ENCODE data around the gene SERINC1. TPM values are rescaled to one million over a fixed set of nuclear protein-coding genes. Genes with fewer than 3 reads are reported as not detected.
A peak's percentile ranks its signal among the peaks of the same experiment; 100 is the strongest.

SERINC1 gene
- total and polyA plus RNA-seq, 2 of the 4 experiments (the other 2 are of a cell fraction) = 79.8 to 123 TPM

DNA sequence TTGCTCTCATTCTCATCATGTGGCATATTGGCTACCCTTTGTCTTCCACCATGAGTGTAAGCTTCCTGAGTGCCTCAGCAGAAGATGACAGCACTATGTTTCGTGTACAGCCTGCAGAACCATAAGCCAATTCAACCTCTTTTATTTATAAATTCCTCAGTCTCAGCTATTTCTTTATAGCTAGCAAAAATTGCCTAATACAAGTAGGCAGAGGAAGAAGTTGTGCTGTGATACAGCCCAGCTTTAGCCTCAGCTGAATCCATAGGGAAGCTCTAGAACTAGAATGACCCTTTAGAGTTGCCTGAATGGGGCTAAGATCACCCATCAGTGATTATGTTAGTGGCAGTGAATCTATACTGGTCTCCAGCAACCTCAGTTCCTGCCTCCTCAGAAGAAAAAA is 19.0 kb upstream of the SERINC1 start:
- DNase-seq (no peak), ATAC-seq (ENCODE audit: low read depth) (peak; percentile 51)
- no peak overlapping the region for H2BK5ac ChIP-seq (ENCODE audit: low read depth, low read length, poor library complexity, severe bottlenecking)
- dilution Hi-C loops (cut with HindIII; ENCODE audit: low sequenced_read_pairs, unreplicated experiment) = no loop called here
- H3K9ac ChIP-seq (ENCODE audit: low read depth, low read length) = no peak overlapping the region
- no peaks in the 10 kb centered on the region for H3K36me3 ChIP-seq (ENCODE audit: control insufficient read depth, insufficient read depth, low read length)
- in situ Hi-C loops (cut with MboI; ENCODE audit: low sequenced_read_pairs) = loop anchor here (10.0 kb wide), 2 partner anchors 234 to 344 kb away; no protein-coding TSS in a partner anchor
- BruUV-seq (replicated peaks) = no TSS peak
- H3K18ac ChIP-seq (ENCODE audit: low read depth, low read length) = no peak overlapping the region
- H4K91ac ChIP-seq (ENCODE audit: insufficient read depth, low read depth, low read length) = no peak overlapping the region
- H3K27me3 ChIP-seq (ENCODE audit: control insufficient read depth, insufficient read depth, low read length) = no peaks in the 10 kb centered on the region
- H2BK120ac ChIP-seq (ENCODE audit: low read depth, low read length) = no peak overlapping the region
- no peak overlapping the region for H3K4ac ChIP-seq (ENCODE audit: low read depth, low read length)
- WGBS, 2 experiments (ENCODE audit: extremely low coverage in 2 of 2, insufficient read length in 1 of 2) = no CpG with 5 or more reads among the region's 1 CpG
- intact Hi-C loops (cut with micrococcal nuclease) = loop anchor here (5.0 kb wide), 2 partner anchors 347 to 827 kb away; no protein-coding TSS in a partner anchor
- no peak for TF ChIP-seq MAFK (IDR thresholded peaks at IDR 0.05; ENCODE audit: low read depth, low read length)
- TF ChIP-seq POLR2A (IDR thresholded peaks at IDR 0.05; ENCODE audit: low read depth, low read length) = no peak
- TF ChIP-seq, protein P1, sequence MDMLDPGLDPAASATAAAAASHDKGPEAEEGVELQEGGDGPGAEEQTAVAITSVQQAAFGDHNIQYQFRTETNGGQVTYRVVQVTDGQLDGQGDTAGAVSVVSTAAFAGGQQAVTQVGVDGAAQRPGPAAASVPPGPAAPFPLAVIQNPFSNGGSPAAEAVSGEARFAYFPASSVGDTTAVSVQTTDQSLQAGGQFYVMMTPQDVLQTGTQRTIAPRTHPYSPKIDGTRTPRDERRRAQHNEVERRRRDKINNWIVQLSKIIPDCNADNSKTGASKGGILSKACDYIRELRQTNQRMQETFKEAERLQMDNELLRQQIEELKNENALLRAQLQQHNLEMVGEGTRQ (IDR thresholded peaks at IDR 0.05; ENCODE audit: low read depth, low read length) = no peak
- no peak for TF ChIP-seq RFX5 (IDR thresholded peaks at IDR 0.05; ENCODE audit: low read depth, low read length)
- TF ChIP-seq BHLHE40 (IDR thresholded peaks at IDR 0.05; ENCODE audit: low read depth, low read length) = no peak
- no peak for TF ChIP-seq MXI1 (IDR thresholded peaks at IDR 0.05; ENCODE audit: borderline replicate concordance, low read depth, low read length)
- no peak for TF ChIP-seq SMC3 (IDR thresholded peaks at IDR 0.05; ENCODE audit: low read depth, low read length)
- no peak for TF ChIP-seq RAD21 (IDR thresholded peaks at IDR 0.05; ENCODE audit: low read length)
- no peak for TF ChIP-seq FOS (IDR thresholded peaks at IDR 0.05; ENCODE audit: low read depth, low read length)
- no peak overlapping the region for H2AK9ac ChIP-seq (replicated peaks; ENCODE audit: low read depth, low read length, poor library complexity)
- H3K79me1 ChIP-seq (ENCODE audit: low read depth in 1 of 2, low read length in 2 of 2) = no peaks in the 10 kb centered on the region
- H3K9me3 ChIP-seq (ENCODE audit: control insufficient read depth, insufficient read depth, low read length) = no peaks in the 10 kb centered on the region
- POLR2A ChIA-PET (ENCODE audit: unreplicated experiment) = no interaction called here
- no peak overlapping the region for H3K4me3 ChIP-seq (ENCODE audit: insufficient read depth, low read depth, low read length)
- H2AK5ac ChIP-seq (ENCODE audit: low read depth, low read length) = no peak overlapping the region
- no peaks in the 10 kb centered on the region; the same call in 1 of the 2 replicates for H3K4me1 ChIP-seq (ENCODE audit: control insufficient read depth, insufficient read depth, low read length)
- no peak overlapping the region for H3K14ac ChIP-seq (replicated peaks; ENCODE audit: low read depth, low read length)
- no peaks in the 10 kb centered on the region for H4K20me1 ChIP-seq (ENCODE audit: insufficient read depth, low read length)
- H4K5ac ChIP-seq (ENCODE audit: low read depth, low read length) = no peak overlapping the region
- CTCF ChIA-PET = interaction anchor here (1.2 to 3.5 kb wide), 3 partner anchors 39 to 348 kb away, joined by 3 to 55 read pairs (median 4); no protein-coding TSS in a partner anchor
- H4K8ac ChIP-seq (ENCODE audit: low read depth in 2 of 2, low read length in 2 of 2) = no peak overlapping the region
- no peak overlapping the region for H3K56ac ChIP-seq (ENCODE audit: extremely low read depth, insufficient read depth, low read length)
- H3K23ac ChIP-seq (ENCODE audit: low read depth, low read length) = no peak overlapping the region
- H3K4me2 ChIP-seq (ENCODE audit: low read depth, low read length) = peak overlapping the region; percentile 61
- H2AFZ ChIP-seq (replicated peaks; ENCODE audit: low read length, poor library complexity) = no peak overlapping the region
- H3K9me1 ChIP-seq (ENCODE audit: insufficient read depth, low read length) = no peaks in the 10 kb centered on the region
- no peak overlapping the region for H2BK15ac ChIP-seq (ENCODE audit: low read depth, low read length)
- no peak overlapping the region for H2BK20ac ChIP-seq (ENCODE audit: low read depth, low read length)
- H3K27ac ChIP-seq (ENCODE audit: insufficient read depth, low read length) = no peak overlapping the region
